Stimulated activated naive B cell treated with anti-CD40 and anti-IgM and Interleukin-4, amounts not matched to agents 10 μg/mL and 1 μg/mL and 100 μg/mL, for 72 hours (primary cell): ENCODE data around the gene RARRES1.
A peak's percentile ranks its signal among the peaks of the same experiment; 100 is the strongest.

ENCODE experiments used
- ATAC-seq, 2 donors: fragments of 150-1000 bp; cut with Tn5 transposase; replicated peaks; 2 replicates each; pipeline ENCODE4 v1.10.0; 2021; ENCODE audit warnings: moderate library complexity in 1 of 2
- DNase-seq: peaks from one replicate; pipeline ENCODE4 v3.0.0; 2021
- H3K27ac Mint-ChIP-seq: one replicate; pipeline ENCODE4 v1.8.0; 2022; ENCODE audit warnings: mild to moderate bottlenecking, mixed read lengths
- H3K27me3 Mint-ChIP-seq, 2 donors: one replicate each; pipeline ENCODE4 v1.8.0; 2022; ENCODE audit warnings: mixed read lengths in 2 of 2
- H3K36me3 Mint-ChIP-seq, 2 donors: one replicate each; pipeline ENCODE4 v1.8.0; 2022; ENCODE audit warnings: mixed read lengths in 2 of 2, mild to moderate bottlenecking in 1 of 2
- H3K4me1 Mint-ChIP-seq, 2 donors: one replicate each; pipeline ENCODE4 v1.8.0; 2022; ENCODE audit warnings: mixed read lengths in 2 of 2, mild to moderate bottlenecking in 1 of 2
- H3K4me3 Mint-ChIP-seq, 2 donors: one replicate each; pipeline ENCODE4 v1.8.0; 2022; ENCODE audit warnings: mild to moderate bottlenecking in 2 of 2, mixed read lengths in 2 of 2, moderate library complexity in 1 of 2
- H3K9me3 Mint-ChIP-seq, 2 donors: one replicate each; pipeline ENCODE4 v1.8.0; 2022; ENCODE audit warnings: mixed read lengths in 2 of 2, mild to moderate bottlenecking in 1 of 2

The RARRES1 gene

GRCh38 chr3:158749526-158749925 is 17.3 kb upstream of the RARRES1 start:
- Mint-ChIP-seq H3K4me1 (peaks cover 14 to 21% of the 10 kb centered on the region in 2 donors), H3K27ac (no peak overlapping the region), H3K9me3 (no peaks in the 10 kb centered on the region), H3K4me3 (no peak overlapping the region), H3K27me3 (no peaks in the 10 kb centered on the region), H3K36me3 (peaks cover 23 to 41% of the 10 kb centered on the region in 2 donors)
- DNase-seq (no peak), ATAC-seq (no peak)

GRCh38 chr3:158748237-158748828 is 16.1 kb upstream of the RARRES1 start:
- Mint-ChIP-seq H3K27me3 (no peaks in the 10 kb centered on the region), H3K36me3 (peaks cover 35 to 53% of the 10 kb centered on the region in 2 donors), H3K4me1 (peaks cover 14 to 21% of the 10 kb centered on the region in 2 donors), H3K27ac (no peak overlapping the region), H3K9me3 (no peaks in the 10 kb centered on the region), H3K4me3 (no peak overlapping the region)
- no peak for DNase-seq
- no peak for ATAC-seq

GRCh38 chr3:158747417-158747816 is 15.2 kb upstream of the RARRES1 start:
- Mint-ChIP-seq H3K27me3 (no peaks in the 10 kb centered on the region), H3K4me3 (no peak overlapping the region), H3K4me1 (peaks cover 14 to 22% of the 10 kb centered on the region in 2 donors), H3K9me3 (no peaks in the 10 kb centered on the region), H3K27ac (no peak overlapping the region), H3K36me3 (peaks cover 39 to 57% of the 10 kb centered on the region in 2 donors)
- ATAC-seq (peak in 1 of 2 donors; percentile 14), DNase-seq (no peak)

- no peak overlapping the region for H3K4me3 Mint-ChIP-seq
- no peak overlapping the region for H3K27ac Mint-ChIP-seq
- no peaks in the 10 kb centered on the region for H3K9me3 Mint-ChIP-seq
- DNase-seq (no peak), ATAC-seq (no peak)
- peaks cover 14 to 28% of the 10 kb centered on the region in 2 donors for H3K4me1 Mint-ChIP-seq
- no peaks in the 10 kb centered on the region for H3K27me3 Mint-ChIP-seq
- peaks cover 48 to 59% of the 10 kb centered on the region in 2 donors for H3K36me3 Mint-ChIP-seq
Observed at GRCh38 chr3:158745551-158745950, 13.3 kb upstream of the RARRES1 start.

- Mint-ChIP-seq H3K27ac (no peak overlapping the region), H3K4me3 (no peak overlapping the region), H3K9me3 (no peaks in the 10 kb centered on the region), H3K27me3 (no peaks in the 10 kb centered on the region), H3K4me1 (peaks cover 14 to 28% of the 10 kb centered on the region in 2 donors), H3K36me3 (peaks cover 45 to 56% of the 10 kb centered on the region in 2 donors)
- ATAC-seq (no peak), DNase-seq (no peak)
Observed at GRCh38 chr3:158744567-158745288, 12.5 kb upstream of the RARRES1 start.

GRCh38 chr3:158743664-158744566 is 11.7 kb upstream of the RARRES1 start:
- Mint-ChIP-seq H3K4me3 (no peak overlapping the region), H3K36me3 (peaks cover 41 to 53% of the 10 kb centered on the region in 2 donors), H3K9me3 (no peaks in the 10 kb centered on the region), H3K4me1 (peaks cover 14 to 28% of the 10 kb centered on the region in 2 donors), H3K27me3 (no peaks in the 10 kb centered on the region), H3K27ac (no peak overlapping the region)
- no peak for ATAC-seq
- DNase-seq, result no peak

- Mint-ChIP-seq H3K4me3 (no peak overlapping the region), H3K9me3 (no peaks in the 10 kb centered on the region), H3K27me3 (no peaks in the 10 kb centered on the region), H3K27ac (no peak overlapping the region), H3K36me3 (peaks cover 41 to 50% of the 10 kb centered on the region in 2 donors), H3K4me1 (peaks cover 10 to 24% of the 10 kb centered on the region in 2 donors)
- no peak for DNase-seq
- ATAC-seq, result no peak
Observed at GRCh38 chr3:158742871-158743663, 10.8 kb upstream of the RARRES1 start.

- peaks cover 47 to 65% of the 10 kb centered on the region in 2 donors for H3K36me3 Mint-ChIP-seq
- peaks cover 0 to 11% of the 10 kb centered on the region in 2 donors for H3K9me3 Mint-ChIP-seq
- DNase-seq, result no peak
- H3K4me3 Mint-ChIP-seq, result no peak overlapping the region
- peaks cover 0 to 6% of the 10 kb centered on the region in 2 donors for H3K4me1 Mint-ChIP-seq
- ATAC-seq, result no peak
- no peak overlapping the region for H3K27ac Mint-ChIP-seq
- H3K27me3 Mint-ChIP-seq, result no peaks in the 10 kb centered on the region
Observed at GRCh38 chr3:158739661-158740060, 7.4 kb upstream of the RARRES1 start.

GRCh38 chr3:158739078-158739477 is 6.8 kb upstream of the RARRES1 start:
- DNase-seq (no peak), ATAC-seq (no peak)
- H3K9me3 Mint-ChIP-seq, result peaks cover 0 to 11% of the 10 kb centered on the region in 2 donors
- no peaks in the 10 kb centered on the region for H3K27me3 Mint-ChIP-seq
- H3K27ac Mint-ChIP-seq, result no peak overlapping the region
- peaks cover 0 to 6% of the 10 kb centered on the region in 2 donors for H3K4me1 Mint-ChIP-seq
- H3K4me3 Mint-ChIP-seq, result no peak overlapping the region
- H3K36me3 Mint-ChIP-seq, result peaks cover 42 to 61% of the 10 kb centered on the region in 2 donors

- Mint-ChIP-seq H3K27ac (no peak overlapping the region), H3K36me3 (peaks cover 42 to 61% of the 10 kb centered on the region in 2 donors), H3K4me1 (peaks cover 0 to 6% of the 10 kb centered on the region in 2 donors), H3K9me3 (peaks cover 0 to 11% of the 10 kb centered on the region in 2 donors), H3K4me3 (no peak overlapping the region), H3K27me3 (no peaks in the 10 kb centered on the region)
- ATAC-seq (no peak), DNase-seq (no peak)
Observed at GRCh38 chr3:158738653-158739052, 6.4 kb upstream of the RARRES1 start.

- Mint-ChIP-seq H3K27me3 (no peaks in the 10 kb centered on the region), H3K27ac (no peak overlapping the region), H3K4me3 (no peak overlapping the region), H3K36me3 (peaks cover 40 to 57% of the 10 kb centered on the region in 2 donors), H3K9me3 (peaks cover 0 to 11% of the 10 kb centered on the region in 2 donors), H3K4me1 (peaks cover 0 to 6% of the 10 kb centered on the region in 2 donors)
- ATAC-seq (no peak), DNase-seq (no peak)
Observed at GRCh38 chr3:158737976-158738615, 5.8 kb upstream of the RARRES1 start.

- Mint-ChIP-seq H3K9me3 (peaks cover 0 to 11% of the 10 kb centered on the region in 2 donors), H3K4me3 (no peak overlapping the region), H3K27ac (no peak overlapping the region), H3K27me3 (peaks cover 0 to 5% of the 10 kb centered on the region in 2 donors), H3K4me1 (peaks cover 0 to 6% of the 10 kb centered on the region in 2 donors), H3K36me3 (peaks cover 37 to 59% of the 10 kb centered on the region in 2 donors)
- no peak for ATAC-seq
- DNase-seq, result no peak
Observed at GRCh38 chr3:158737410-158737809, 5.2 kb upstream of the RARRES1 start.

GRCh38 chr3:158735296-158736033 is 3.2 kb upstream of the RARRES1 start:
- Mint-ChIP-seq H3K9me3 (peaks cover 0 to 11% of the 10 kb centered on the region in 2 donors), H3K27me3 (peaks cover under 1 to 15% of the 10 kb centered on the region in 2 donors), H3K4me3 (no peak overlapping the region), H3K36me3 (peaks cover 28 to 52% of the 10 kb centered on the region in 2 donors), H3K27ac (no peak overlapping the region), H3K4me1 (peaks cover 4 to 10% of the 10 kb centered on the region in 2 donors)
- ATAC-seq (no peak), DNase-seq (no peak)
